Measurements from ENCODE around the gene GMDS.

The GMDS gene

DNA sequence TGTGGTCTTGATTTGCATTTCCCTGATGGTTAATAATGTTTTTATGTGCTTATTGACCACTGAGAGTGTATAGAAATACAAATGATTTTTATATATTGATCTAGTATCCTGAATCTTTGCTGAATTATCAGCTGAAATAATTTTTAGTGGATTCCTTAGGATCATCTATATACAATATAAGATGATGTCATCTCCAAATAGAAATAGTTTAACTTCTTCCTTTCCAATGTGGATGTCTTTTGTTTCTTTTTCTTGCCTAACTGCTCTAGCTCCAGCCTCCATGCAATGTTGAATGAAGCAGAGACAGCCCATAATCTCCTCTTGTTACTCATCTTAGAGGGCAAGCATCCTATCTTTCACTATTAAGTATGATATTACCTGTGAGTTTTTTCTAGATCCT is 226.4 kb downstream of the GMDS start:
- Histone ChIP-seq H4K20me1 (ENCODE audit: insufficient read depth) (no peaks in the 10 kb centered on the region), H3K27me3 (ENCODE audit: insufficient read depth, low read depth) (no peaks in the 10 kb centered on the region), H3K9ac (no peak overlapping the region), H3K79me2 (ENCODE audit: insufficient read depth, low read depth) (no peaks in the 10 kb centered on the region), H3K36me3 (ENCODE audit: insufficient read depth) (no peaks in the 10 kb centered on the region), H3K4me1 (ENCODE audit: low read depth, poor library complexity, severe bottlenecking) (no peaks in the 10 kb centered on the region), H2AFZ (ENCODE audit: low read depth) (no peak overlapping the region), H3K4me3 (IDR thresholded peaks at IDR 0.05; ENCODE audit: insufficient read depth, low read depth, low read length) (no peak overlapping the region), H3K4me2 (no peak overlapping the region), H3K27ac (no peak overlapping the region)
- TF ChIP-seq, protein P1, sequence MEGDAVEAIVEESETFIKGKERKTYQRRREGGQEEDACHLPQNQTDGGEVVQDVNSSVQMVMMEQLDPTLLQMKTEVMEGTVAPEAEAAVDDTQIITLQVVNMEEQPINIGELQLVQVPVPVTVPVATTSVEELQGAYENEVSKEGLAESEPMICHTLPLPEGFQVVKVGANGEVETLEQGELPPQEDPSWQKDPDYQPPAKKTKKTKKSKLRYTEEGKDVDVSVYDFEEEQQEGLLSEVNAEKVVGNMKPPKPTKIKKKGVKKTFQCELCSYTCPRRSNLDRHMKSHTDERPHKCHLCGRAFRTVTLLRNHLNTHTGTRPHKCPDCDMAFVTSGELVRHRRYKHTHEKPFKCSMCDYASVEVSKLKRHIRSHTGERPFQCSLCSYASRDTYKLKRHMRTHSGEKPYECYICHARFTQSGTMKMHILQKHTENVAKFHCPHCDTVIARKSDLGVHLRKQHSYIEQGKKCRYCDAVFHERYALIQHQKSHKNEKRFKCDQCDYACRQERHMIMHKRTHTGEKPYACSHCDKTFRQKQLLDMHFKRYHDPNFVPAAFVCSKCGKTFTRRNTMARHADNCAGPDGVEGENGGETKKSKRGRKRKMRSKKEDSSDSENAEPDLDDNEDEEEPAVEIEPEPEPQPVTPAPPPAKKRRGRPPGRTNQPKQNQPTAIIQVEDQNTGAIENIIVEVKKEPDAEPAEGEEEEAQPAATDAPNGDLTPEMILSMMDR (conservative IDR thresholded peaks at IDR 0.05; ENCODE audit: low read depth, low read length) = no peak

DNA sequence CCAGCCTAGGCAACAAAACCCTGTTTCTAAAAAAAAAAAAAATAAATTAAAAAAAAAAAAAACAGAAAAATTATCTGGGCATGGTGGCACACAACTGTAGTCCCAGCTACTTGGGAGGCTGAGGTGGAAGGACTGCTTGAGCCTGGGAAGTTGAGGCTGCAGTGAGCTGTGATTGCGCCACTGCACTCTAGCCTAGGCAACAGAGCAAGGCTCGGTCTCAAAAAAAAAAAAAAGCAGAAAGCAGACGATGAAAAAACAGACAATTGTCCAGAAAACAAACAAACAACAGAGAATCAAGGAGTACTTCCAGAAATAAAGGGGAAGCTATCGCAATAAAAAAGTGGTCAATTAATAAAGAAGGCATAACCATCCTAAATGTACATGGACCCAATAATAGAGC is 229.4 kb downstream of the GMDS start:
- H3K36me3 ChIP-seq (ENCODE audit: insufficient read depth) = no peaks in the 10 kb centered on the region
- no peaks in the 10 kb centered on the region for H3K27me3 ChIP-seq (ENCODE audit: insufficient read depth, low read depth)
- H3K79me2 ChIP-seq (ENCODE audit: insufficient read depth, low read depth) = no peaks in the 10 kb centered on the region
- H2AFZ ChIP-seq (ENCODE audit: low read depth) = no peak overlapping the region
- H3K4me2 ChIP-seq = no peak overlapping the region
- H3K9ac ChIP-seq = no peak overlapping the region
- no peak overlapping the region for H3K27ac ChIP-seq
- no peak overlapping the region for H3K4me3 ChIP-seq (IDR thresholded peaks at IDR 0.05; ENCODE audit: insufficient read depth, low read depth, low read length)
- peaks cover 12% of the 10 kb centered on the region for H3K4me1 ChIP-seq (ENCODE audit: low read depth, poor library complexity, severe bottlenecking)
- TF ChIP-seq, protein P1 (conservative IDR thresholded peaks at IDR 0.05; ENCODE audit: low read depth, low read length) = no peak
- H4K20me1 ChIP-seq (ENCODE audit: insufficient read depth) = no peaks in the 10 kb centered on the region

DNA sequence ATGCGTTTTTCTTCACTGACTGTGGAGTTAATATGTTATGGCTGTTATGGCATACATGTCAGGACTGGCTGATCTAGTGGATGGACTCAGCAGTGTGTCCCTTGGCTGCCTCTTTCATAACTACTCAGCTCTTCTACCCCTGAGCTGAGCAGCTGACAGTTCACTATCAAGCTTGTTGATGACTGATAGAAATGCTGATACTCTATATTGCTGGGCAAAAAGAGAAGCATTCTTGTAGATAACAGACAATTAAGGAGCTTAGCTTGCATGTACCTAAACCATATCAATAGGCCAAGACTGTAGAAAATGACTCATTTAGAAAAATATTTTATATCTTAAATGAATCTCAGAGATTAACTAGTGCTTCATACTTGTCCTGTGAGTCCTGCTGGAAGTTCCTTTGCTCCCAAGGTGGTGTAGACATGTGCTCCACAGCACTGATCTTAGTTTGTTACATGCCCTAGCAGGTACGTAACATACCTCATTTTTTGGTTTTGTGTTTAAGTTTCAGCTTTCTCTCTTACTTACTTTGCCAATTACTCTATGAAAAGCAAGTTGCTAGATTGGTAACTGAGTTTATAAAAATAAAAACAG is 236.9 kb downstream of the GMDS start:
- Histone ChIP-seq H3K36me3 (ENCODE audit: insufficient read depth) (no peaks in the 10 kb centered on the region), H2AFZ (ENCODE audit: low read depth) (no peak overlapping the region), H3K9ac (no peak overlapping the region), H3K4me1 (ENCODE audit: low read depth, poor library complexity, severe bottlenecking) (peaks cover 20% of the 10 kb centered on the region), H3K4me2 (no peak overlapping the region), H3K79me2 (ENCODE audit: insufficient read depth, low read depth) (no peaks in the 10 kb centered on the region), H3K4me3 (IDR thresholded peaks at IDR 0.05; ENCODE audit: insufficient read depth, low read depth, low read length) (no peak overlapping the region), H3K27me3 (ENCODE audit: insufficient read depth, low read depth) (no peaks in the 10 kb centered on the region), H4K20me1 (ENCODE audit: insufficient read depth) (no peaks in the 10 kb centered on the region), H3K27ac (no peak overlapping the region)
- TF ChIP-seq, protein P1 (conservative IDR thresholded peaks at IDR 0.05; ENCODE audit: low read depth, low read length) = no peak

DNA sequence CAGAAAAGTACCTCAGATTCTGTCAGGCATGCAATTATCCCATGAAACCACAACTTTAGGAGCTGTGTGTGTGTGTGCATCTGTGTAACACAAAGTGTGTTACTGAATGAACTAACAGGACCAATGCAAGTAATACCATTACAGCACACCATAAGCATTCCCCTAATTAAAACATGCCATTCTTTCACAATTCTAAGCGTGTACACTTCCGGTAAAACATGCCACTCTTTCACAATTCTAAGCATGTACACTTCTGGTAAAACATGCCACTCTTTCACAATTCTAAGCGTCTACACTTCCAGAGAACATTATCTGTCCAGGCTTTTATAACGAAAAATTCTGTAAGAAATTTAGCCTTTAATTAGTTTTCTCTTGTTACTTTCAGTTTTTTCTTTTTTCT is 238.2 kb downstream of the GMDS start:
- Histone ChIP-seq H3K4me3 (IDR thresholded peaks at IDR 0.05; ENCODE audit: insufficient read depth, low read depth, low read length) (no peak overlapping the region), H4K20me1 (ENCODE audit: insufficient read depth) (no peaks in the 10 kb centered on the region)

More for the DNA sequence above, 238.2 kb downstream of the GMDS start:
- TF ChIP-seq, protein P1 (conservative IDR thresholded peaks at IDR 0.05; ENCODE audit: low read depth, low read length) = no peak
- Histone ChIP-seq H3K27me3 (ENCODE audit: insufficient read depth, low read depth) (no peaks in the 10 kb centered on the region), H2AFZ (ENCODE audit: low read depth) (no peak overlapping the region), H3K27ac (no peak overlapping the region), H3K79me2 (ENCODE audit: insufficient read depth, low read depth) (no peaks in the 10 kb centered on the region), H3K9ac (no peak overlapping the region), H3K36me3 (ENCODE audit: insufficient read depth) (no peaks in the 10 kb centered on the region), H3K4me2 (no peak overlapping the region), H3K4me1 (ENCODE audit: low read depth, poor library complexity, severe bottlenecking) (peaks cover 13% of the 10 kb centered on the region)

Measured in KMS-11 (cell line).